NCI-H2196 (cell line): ENCODE data around the gene NKAIN2.
"Not testable (repeated sequence)": the region's sequence is repeated elsewhere in the genome, so short reads cannot be mapped to it uniquely, and the experiment has no call there.

ENCODE experiments used
- DNase-seq: peaks from one replicate; lab custom pipeline; 2025; ENCODE audit not compliant: unreplicated experiment; lab: John Stamatoyannopoulos, UW

NKAIN2 gene

DNA sequence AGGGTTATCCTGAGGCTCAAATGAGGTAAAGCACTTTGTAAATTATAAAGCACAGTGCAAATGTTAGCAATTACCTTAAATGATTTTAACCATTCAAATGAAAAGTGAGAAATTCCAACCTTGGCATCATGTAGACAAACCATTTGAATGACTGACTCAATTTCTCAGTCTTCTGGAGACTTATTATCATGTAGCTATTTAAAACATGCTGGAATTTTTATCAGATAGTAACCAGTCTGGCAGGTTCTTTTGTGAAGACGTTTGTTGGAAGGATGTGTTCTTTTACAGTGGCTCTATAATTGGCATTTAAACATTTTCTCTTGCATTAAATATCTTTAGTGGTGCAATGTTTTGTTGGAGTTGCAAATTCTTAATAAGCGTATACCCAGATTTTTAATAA is 386.6 kb downstream of the NKAIN2 start:
- peak; percentile 6 for DNase-seq

DNA sequence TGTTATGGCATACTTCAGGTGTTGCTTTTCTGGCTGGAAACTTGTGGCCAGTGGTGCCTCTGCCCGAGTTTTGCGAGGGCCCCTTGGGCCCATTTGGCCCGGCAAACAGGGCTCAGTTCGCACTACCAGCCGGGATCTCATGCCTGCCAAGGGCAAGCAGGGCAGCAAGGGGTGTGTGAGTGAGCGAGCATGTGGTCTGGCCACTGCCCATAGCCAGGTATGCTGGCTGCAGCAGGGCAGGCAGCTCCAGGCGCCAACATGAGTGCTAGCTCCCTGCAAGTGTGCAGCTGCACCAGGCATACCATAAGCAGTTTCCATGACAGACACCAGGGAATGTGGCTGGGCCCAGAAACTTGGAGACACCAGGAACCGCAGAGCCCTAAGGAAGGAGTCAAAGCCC is 389.5 kb downstream of the NKAIN2 start:
- no peak for DNase-seq

DNA sequence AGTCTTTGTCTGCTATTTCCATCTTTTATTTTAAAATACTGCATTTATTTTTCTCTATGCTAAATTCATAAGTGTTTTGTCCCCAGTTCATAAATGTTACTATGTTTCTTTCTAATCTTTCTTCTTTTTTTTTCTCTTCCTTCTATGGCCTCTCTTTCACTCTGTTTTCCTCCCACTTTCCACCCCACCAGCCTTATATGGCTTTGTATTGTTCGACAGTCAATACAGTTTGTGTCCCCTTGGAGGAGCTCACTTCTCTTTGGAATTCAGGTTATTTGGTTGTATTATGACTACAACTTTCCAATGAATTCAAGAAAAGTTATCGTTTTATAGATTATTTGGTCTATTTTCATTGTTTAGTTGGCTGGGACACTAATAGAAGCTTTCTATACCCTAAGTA is 393.5 kb downstream of the NKAIN2 start:
- DNase-seq = no peak

DNA sequence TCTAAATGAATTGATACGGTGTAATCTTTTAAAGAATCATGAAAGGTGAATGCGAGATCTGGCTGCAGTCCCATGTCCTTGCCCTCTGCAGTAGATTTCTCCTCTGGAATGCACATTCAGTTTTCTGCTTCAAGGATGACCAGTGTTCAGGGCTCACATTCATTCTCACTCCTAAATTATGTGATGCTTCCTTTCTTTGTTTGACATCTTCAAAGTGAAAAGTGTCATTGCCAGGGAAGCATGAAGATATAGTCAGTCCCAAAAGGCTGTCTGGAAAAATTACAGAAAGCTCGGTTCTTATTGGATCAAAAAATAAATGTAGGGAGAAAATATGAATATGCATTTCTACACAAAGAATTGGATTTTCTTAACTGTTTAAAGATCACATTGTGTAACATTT is 395.6 kb downstream of the NKAIN2 start:
- DNase-seq = no peak

GRCh38 chr6:124200661-124201060 is 397.0 kb downstream of the NKAIN2 start:
- DNase-seq = no peak

- no peak for DNase-seq
These were observed 399.6 kb downstream of the NKAIN2 start for GRCh38 chr6:124203101-124203811.

DNA sequence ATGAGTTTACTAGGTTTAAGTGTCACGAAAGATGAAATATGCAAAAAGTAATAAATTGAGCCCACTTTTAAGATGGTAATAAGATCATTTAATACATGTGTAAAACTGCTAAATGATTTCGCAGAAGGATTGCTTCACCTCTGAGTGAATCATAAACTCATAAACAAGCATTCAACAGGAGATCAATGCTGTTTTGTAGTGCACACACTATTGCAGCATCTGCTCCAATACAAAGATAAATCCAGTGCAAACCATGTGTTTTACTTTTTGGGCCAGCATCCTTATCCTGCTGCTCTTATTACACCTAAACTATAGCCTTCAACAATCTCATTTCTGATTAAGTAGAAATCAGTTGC is 400.1 kb downstream of the NKAIN2 start:
- DNase-seq = no peak

GRCh38 chr6:124205921-124206320 is 402.3 kb downstream of the NKAIN2 start:
- DNase-seq = no peak

DNA sequence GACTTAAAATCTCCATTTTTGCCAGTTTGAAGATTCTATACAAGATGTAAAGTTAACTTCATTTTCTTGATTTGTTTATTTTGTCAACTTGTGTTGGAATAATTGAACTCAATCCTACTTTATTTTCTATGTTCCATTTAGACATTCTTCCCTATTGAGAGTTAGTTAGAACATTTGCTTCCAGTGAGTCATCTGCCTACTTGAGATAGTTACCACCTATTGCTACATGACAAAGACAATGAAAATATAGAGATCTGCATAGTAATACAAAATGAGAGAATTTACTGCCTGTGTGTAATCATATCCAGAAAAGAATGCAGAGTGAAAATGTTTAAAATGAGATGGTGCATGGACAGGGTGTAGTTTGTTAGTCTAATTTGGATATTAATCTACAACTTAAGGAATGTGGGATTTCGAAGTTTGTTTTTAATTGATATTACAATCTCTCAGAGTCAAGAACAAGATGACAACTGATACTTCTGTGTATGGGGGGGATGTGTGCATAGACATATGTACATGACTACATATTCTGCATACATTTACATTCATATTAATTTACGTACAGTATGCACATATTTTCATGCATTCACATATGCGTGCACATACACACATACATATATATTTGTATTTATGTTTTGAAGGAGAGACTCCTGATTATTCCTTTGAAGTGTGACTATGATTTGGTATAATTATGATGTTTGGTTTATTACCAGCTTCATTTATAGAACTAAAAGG is 420.1 kb downstream of the NKAIN2 start:
- no peak for DNase-seq

DNA sequence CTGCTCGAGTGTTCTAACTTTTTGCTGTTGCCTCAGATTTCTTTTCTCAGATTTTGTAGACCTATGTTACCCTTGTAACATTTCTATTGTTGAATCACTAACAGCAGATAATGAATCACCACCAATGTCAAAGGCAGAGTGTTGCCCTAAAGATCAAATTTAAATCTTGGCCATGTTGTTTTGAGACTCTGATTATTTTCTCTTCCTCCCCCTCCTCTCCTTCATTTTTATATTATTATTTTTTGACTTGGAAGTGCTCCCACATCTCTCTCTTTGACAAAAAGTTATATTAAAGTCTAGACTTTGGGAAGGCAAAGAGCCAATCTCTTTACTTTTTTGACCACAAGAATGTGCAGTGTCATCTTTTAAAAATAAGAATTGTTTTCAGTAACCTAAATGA is 422.7 kb downstream of the NKAIN2 start:
- DNase-seq = no peak

GRCh38 chr6:124233221-124233620 is 429.6 kb downstream of the NKAIN2 start:
- DNase-seq = no peak

DNA sequence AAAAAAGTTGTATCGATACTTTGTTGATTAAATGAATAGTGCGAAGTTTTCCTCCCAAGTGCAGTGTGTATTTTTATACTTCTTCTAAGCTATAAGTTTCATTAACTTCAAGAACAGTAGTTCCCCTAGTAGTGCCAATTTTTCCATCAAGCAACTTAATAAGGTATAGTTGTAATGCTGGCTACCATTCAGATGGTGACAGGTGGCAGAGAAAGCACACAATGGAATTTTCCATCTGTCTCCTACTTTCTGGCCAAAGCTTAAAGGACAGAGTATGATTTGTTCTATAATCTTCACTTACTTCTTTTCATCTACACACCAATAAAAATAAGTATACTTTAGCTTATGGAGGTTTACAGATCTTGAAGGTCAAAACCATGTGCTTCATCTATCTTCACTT is 431.1 kb downstream of the NKAIN2 start:
- no peak for DNase-seq

DNA sequence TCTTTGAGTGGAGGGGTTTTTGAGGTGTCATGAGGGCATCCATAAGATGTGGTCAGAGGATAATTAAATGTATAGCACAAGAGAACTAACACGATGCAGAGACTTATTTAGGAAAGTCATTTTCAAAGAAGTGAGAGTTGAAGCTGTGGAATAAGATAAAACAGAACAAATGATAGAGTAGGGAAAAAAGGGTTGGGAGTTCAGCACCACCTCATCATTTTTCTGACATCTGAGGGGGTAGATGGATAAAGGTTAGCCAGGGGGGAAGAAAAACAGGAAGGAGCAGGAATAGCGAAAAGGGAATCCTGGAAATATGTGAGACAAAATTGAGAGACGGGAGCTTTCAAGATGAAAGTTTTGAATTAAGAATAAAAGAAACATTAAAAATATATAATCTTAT is 434.2 kb downstream of the NKAIN2 start:
- no peak for DNase-seq

DNA sequence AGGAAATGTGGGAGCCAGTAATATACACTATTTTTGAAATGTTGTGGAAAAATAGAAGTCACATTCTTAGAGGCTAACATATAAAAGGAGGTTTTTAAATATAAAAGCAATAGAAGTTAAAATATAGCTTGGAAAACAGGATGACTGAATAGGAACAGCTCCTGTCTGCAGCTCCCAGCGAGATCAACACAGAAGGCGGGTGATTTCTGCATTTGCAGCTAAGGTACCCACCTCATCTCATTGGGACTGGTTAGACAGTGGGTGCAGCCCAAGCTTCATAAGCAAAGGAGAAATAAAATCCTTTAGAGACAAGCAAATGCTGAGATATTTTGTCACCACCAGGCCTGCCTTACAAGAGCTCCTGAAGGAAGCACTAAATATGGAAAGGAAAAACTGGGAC is 434.7 kb downstream of the NKAIN2 start:
- not testable (repeated sequence) for DNase-seq

DNA sequence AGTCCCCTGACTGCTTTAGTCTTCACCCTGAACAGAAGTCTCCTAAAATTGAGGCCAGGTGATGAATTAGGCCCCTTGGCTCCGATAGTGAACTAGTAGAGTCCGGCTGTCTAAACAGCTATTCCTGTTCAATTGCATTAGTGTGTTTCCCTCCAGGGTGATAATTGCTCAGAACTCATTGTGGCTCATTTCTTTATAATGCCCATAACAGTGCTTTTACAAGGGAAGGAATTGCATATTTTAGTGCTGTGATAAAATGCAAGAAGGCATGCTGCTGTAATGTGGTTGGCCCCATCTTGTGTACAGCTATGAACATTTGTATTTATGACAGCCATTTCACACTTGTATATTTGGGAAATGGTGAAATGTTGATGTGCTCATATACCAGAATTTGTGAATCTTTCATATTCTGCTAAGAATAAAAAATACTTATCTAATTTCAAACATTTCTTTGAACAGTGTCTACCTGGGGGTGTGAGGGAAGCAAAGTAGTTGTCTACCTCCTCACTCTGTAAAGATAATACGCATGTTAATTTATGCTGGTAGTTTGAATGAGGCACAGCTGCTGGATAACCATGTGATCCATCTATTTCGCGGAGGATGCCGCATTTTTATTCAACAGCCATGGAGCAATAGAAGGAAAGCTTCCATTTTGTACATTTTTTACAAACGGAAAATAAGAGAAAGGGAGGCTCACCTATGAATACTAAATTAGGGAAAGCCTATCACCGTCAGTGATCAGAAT is 451.4 kb downstream of the NKAIN2 start:
- no peak for DNase-seq

GRCh38 chr6:124260337-124260736 is 456.7 kb downstream of the NKAIN2 start:
- DNase-seq = no peak

GRCh38 chr6:124269733-124270132 is 466.1 kb downstream of the NKAIN2 start:
- no peak for DNase-seq

- no peak for DNase-seq
These were observed 470.0 kb downstream of the NKAIN2 start for GRCh38 chr6:124273701-124274100.

DNA sequence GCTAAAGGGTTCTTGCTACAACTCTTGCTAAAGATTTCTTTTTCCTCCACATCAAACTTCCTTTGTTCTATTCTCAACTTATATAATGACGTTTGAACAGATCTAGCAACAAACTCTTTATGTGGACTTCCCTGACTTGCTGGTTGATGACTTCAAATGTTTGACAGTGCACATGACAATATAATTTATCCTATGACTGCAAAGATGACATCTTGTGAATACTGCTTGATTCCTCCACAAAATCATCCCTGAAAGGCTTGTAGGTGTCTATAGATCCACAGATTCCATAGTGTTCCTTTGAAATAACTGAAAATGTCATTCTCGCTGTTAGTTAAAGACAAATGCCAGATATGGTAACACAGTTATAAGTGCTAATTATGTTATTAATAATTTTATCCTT is 478.9 kb downstream of the NKAIN2 start:
- DNase-seq = no peak

GRCh38 chr6:124283486-124283885 is 479.8 kb downstream of the NKAIN2 start:
- DNase-seq = no peak

- no peak for DNase-seq
These were observed 481.5 kb downstream of the NKAIN2 start for GRCh38 chr6:124285146-124285545.

GRCh38 chr6:124294574-124295200 is 491.0 kb downstream of the NKAIN2 start:
- peak; percentile 12 for DNase-seq
